OCI-LY3 (cell line): ENCODE data around the gene CLCC1.

Source experiments
- EZH2phosphoT487 ChIP-seq: fragments of 200-600 bp; shearing (Covaris generic); IDR thresholded peaks from 2 replicates; pipeline ENCODE4 v1.6.1; 2018; ENCODE audit warnings: antibody characterized with exemption, mixed run types, low read depth
- TF ChIP-seq, protein P1 (sequence below): fragments of 200-600, 300-600 bp; sonication (generic); IDR thresholded peaks from 2 replicates; pipeline ENCODE4 v1.5.1; 2014; ENCODE audit warnings: antibody characterized with exemption, low read length, low read depth

DNA sequence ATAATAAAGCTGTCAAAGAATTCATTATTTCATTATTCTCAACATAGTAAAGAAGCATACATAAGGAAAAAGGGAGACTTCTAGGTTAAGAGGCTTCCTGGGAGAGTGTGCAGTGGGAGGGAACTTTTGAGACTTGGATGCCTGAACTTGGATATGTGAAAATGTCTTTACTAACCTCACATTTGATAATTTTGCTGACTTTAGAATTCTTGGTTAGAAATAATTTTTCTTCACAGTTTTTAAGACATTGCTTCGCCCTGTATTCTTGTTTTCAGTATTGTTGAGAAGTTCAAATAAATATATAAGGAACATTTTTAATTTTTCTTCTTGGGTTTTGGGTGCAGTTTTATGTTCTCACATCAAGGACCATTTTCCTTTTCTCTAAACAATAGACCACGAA lies 46.5 kb downstream of the CLCC1 start:
- TF ChIP-seq, protein P1, sequence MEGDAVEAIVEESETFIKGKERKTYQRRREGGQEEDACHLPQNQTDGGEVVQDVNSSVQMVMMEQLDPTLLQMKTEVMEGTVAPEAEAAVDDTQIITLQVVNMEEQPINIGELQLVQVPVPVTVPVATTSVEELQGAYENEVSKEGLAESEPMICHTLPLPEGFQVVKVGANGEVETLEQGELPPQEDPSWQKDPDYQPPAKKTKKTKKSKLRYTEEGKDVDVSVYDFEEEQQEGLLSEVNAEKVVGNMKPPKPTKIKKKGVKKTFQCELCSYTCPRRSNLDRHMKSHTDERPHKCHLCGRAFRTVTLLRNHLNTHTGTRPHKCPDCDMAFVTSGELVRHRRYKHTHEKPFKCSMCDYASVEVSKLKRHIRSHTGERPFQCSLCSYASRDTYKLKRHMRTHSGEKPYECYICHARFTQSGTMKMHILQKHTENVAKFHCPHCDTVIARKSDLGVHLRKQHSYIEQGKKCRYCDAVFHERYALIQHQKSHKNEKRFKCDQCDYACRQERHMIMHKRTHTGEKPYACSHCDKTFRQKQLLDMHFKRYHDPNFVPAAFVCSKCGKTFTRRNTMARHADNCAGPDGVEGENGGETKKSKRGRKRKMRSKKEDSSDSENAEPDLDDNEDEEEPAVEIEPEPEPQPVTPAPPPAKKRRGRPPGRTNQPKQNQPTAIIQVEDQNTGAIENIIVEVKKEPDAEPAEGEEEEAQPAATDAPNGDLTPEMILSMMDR = no peak
- no peak for TF ChIP-seq EZH2phosphoT487
